Karpas-422 (cell line): ENCODE results near the gene ELL. TPM values are rescaled to one million over a fixed set of nuclear protein-coding genes. Genes with fewer than 3 reads are reported as not detected.
A peak's percentile ranks its signal among the peaks of the same experiment; 100 is the strongest.

Source experiments
- DNase-seq: peaks from one replicate; pipeline ENCODE4 v3.0.0-alpha.2; 2015
- H2AFZ ChIP-seq: fragments of 200-600 bp; sonication (generic); 2 replicates; pipeline ENCODE4 v1.6.1; 2014; ENCODE audit warnings: antibody characterized with exemption, low read length, mixed read lengths
- H3K27ac ChIP-seq: fragments of 200-600 bp; sonication (generic); 2 replicates; pipeline ENCODE4 v1.5.1; 2014; ENCODE audit warnings: mild to moderate bottlenecking, low read length, moderate library complexity
- H3K27me3 ChIP-seq: fragments of 200-600 bp; sonication (generic); 2 replicates; pipeline ENCODE4 v1.6.1; 2014; ENCODE audit warnings: low read length, mixed read lengths
- H3K36me3 ChIP-seq: fragments of 200-600 bp; sonication (generic); 2 replicates; pipeline ENCODE4 v1.6.1; 2014; ENCODE audit warnings: low read length, mixed read lengths; ENCODE audit not compliant: insufficient read depth
- H3K4me1 ChIP-seq: fragments of 200-600 bp; sonication (generic); 2 replicates; pipeline ENCODE4 v1.6.1; 2014; ENCODE audit warnings: mild to moderate bottlenecking, low read length, mixed read lengths
- H3K4me2 ChIP-seq: fragments of 200-600 bp; sonication (generic); 2 replicates; pipeline ENCODE4 v1.6.1; 2014; ENCODE audit warnings: low read length, low read depth, mild to moderate bottlenecking; ENCODE audit not compliant: poor library complexity, severe bottlenecking
- H3K4me3 ChIP-seq: fragments of 200-600 bp; sonication (generic); 2 replicates; pipeline ENCODE4 v1.5.1; 2014; ENCODE audit warnings: mild to moderate bottlenecking, antibody characterized with exemption, low read length, mixed read lengths
- H3K79me2 ChIP-seq: fragments of 200-600 bp; sonication (generic); 2 replicates; pipeline ENCODE4 v1.6.1; 2014; ENCODE audit warnings: mild to moderate bottlenecking, low read length, mixed read lengths
- H3K9ac ChIP-seq: fragments of 200-600 bp; sonication (generic); 2 replicates; pipeline ENCODE4 v1.6.0; 2014; ENCODE audit warnings: low read length
- H3K9me2 ChIP-seq: fragments of 200-600 bp; sonication (generic), shearing (Covaris generic); replicated peaks from 2 replicates; pipeline ENCODE4 v1.6.0; 2014; ENCODE audit warnings: mild to moderate bottlenecking, low read length, moderate library complexity; ENCODE audit not compliant: insufficient read depth
- H3K9me3 ChIP-seq: fragments of 300-700, 200-600 bp; sonication (generic); 2 replicates; pipeline ENCODE4 v1.6.1; 2014; ENCODE audit warnings: low read length, mixed read lengths
- H4K20me1 ChIP-seq: fragments of 200-600 bp; sonication (generic); 2 replicates; pipeline ENCODE4 v1.6.1; 2014; ENCODE audit warnings: mild to moderate bottlenecking, antibody characterized with exemption, low read length, low read depth; ENCODE audit not compliant: insufficient read depth
- total RNA-seq: library from RNA; depleted of rRNA; stranded (reverse); fragments of >200 nt; shearing (Covaris generic); gene quantifications from 2 replicates; pipeline ENCODE4 v1.2.3, GENCODE V29; 2014; ENCODE audit warnings: low replicate concordance

Gene ELL
- total RNA-seq, 1 experiment from 2014 or later = 10.9 TPM

DNA sequence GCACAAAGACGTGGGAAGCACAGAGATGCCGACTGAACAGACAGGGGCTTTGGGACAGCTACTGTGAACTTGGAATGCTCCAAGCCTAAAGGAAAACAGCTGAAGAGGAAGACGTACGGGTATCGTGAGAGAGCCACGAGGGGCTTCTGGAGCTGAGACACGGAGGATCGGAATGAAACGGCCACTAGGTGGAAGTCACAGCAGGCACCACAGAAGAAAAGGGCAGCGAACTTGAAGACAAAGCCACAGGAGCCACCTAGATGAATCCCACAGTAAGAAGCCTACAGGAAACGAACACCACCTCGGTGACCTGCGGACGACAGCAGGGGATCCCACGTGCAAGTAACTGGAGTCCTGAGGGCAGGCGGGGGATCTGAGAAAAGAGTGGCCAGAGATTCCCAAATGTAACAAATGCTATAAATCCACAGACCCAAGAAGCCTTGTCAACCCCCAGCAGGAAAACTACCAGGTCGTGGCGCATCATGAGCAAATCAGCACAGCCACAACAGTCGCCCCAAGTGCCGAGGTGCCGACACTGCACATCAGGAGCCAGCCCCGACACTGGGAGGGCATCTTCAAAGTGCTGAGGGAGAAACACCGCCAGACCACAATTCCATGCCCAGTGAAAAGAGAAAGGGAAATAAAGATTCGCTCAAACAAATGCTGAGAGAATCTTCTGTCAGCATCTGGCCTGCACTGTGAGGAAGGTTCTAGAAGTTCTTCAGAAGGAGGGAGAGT lies 44.7 kb downstream of the ELL start:
- no peak for DNase-seq
- Histone ChIP-seq H3K79me2 (peaks cover 88% of the 10 kb centered on the region), H3K4me2 (no peak overlapping the region)

DNA sequence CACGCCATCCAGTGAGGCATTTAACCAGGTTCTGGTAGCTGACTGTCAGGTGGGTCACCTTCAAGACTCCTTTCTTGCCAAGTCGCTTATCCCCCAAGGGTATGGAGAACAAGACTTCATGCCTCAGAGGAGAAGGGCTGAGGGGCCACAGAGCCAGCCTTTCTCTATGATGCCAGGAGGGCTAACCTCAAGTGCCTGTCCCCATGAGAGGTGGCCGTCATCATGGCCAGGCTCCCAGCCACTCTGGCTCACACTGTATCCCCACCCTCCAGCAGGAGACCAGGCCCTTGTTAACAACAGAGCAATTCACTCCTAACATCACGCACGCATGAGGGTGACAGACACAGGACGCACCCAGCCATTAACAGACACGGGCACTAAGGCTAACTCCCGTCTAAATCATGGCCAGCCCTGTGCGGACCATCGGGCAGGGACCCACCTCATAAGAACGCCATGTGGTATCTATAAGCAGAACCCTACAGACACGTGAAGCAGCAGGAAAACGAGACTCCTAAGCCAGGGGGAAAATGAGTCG lies 45.3 kb downstream of the ELL start:
- Histone ChIP-seq H3K9ac (no peak overlapping the region), H3K27me3 (no peaks in the 10 kb centered on the region), H3K4me3 (no peak overlapping the region), H3K27ac (no peak overlapping the region), H3K36me3 (no peaks in the 10 kb centered on the region), H3K9me2 (no peaks in the 10 kb centered on the region), H3K4me1 (peaks cover 49% of the 10 kb centered on the region), H3K79me2 (peaks cover 82% of the 10 kb centered on the region), H4K20me1 (peaks cover 5% of the 10 kb centered on the region; the same call in 1 of the 2 replicates), H2AFZ (no peak overlapping the region), H3K4me2 (no peak overlapping the region), H3K9me3 (no peaks in the 10 kb centered on the region)
- no peak for DNase-seq

More for the DNA sequence above, 44.7 kb downstream of the ELL start:
- Histone ChIP-seq H3K9me3 (no peaks in the 10 kb centered on the region), H3K27me3 (no peaks in the 10 kb centered on the region), H3K4me1 (peaks cover 49% of the 10 kb centered on the region), H3K9me2 (no peaks in the 10 kb centered on the region), H3K36me3 (no peaks in the 10 kb centered on the region), H3K27ac (no peak overlapping the region), H2AFZ (no peak overlapping the region), H4K20me1 (peaks cover 5% of the 10 kb centered on the region; the same call in 1 of the 2 replicates), H3K9ac (no peak overlapping the region), H3K4me3 (no peak overlapping the region)

- Histone ChIP-seq H3K4me3 (no peak overlapping the region), H3K27ac (no peak overlapping the region), H4K20me1 (peaks cover 5% of the 10 kb centered on the region; the same call in 1 of the 2 replicates), H3K27me3 (no peaks in the 10 kb centered on the region), H3K9me3 (no peaks in the 10 kb centered on the region), H3K4me1 (peaks cover 49% of the 10 kb centered on the region), H3K9me2 (no peaks in the 10 kb centered on the region), H3K9ac (no peak overlapping the region), H3K4me2 (no peak overlapping the region), H2AFZ (no peak overlapping the region), H3K36me3 (no peaks in the 10 kb centered on the region), H3K79me2 (peaks cover 75% of the 10 kb centered on the region)
- DNase-seq = no peak
Observed at GRCh38 chr19:18475762-18476331, 46.0 kb downstream of the ELL start.

- Histone ChIP-seq H3K27ac (no peak overlapping the region), H3K4me2 (no peak overlapping the region), H3K79me2 (peaks cover 67% of the 10 kb centered on the region), H4K20me1 (peaks cover 5% of the 10 kb centered on the region; the same call in 1 of the 2 replicates), H3K9me3 (no peaks in the 10 kb centered on the region), H3K27me3 (no peaks in the 10 kb centered on the region), H3K9me2 (no peaks in the 10 kb centered on the region), H3K9ac (no peak overlapping the region), H3K4me3 (no peak overlapping the region), H3K4me1 (peaks cover 45% of the 10 kb centered on the region), H2AFZ (no peak overlapping the region), H3K36me3 (no peaks in the 10 kb centered on the region)
- DNase-seq = peak; percentile 52
Observed at GRCh38 chr19:18475004-18475453, 46.8 kb downstream of the ELL start.

GRCh38 chr19:18474366-18474887 lies 47.4 kb downstream of the ELL start:
- no peak overlapping the region for H3K27ac ChIP-seq
- H2AFZ ChIP-seq = no peak overlapping the region
- H3K79me2 ChIP-seq = peaks cover 62% of the 10 kb centered on the region
- H4K20me1 ChIP-seq = peaks cover 5% of the 10 kb centered on the region; the same call in 1 of the 2 replicates
- H3K27me3 ChIP-seq = no peaks in the 10 kb centered on the region
- DNase-seq = no peak
- H3K4me3 ChIP-seq = no peak overlapping the region
- H3K9me2 ChIP-seq = no peaks in the 10 kb centered on the region
- H3K4me2 ChIP-seq = no peak overlapping the region
- no peaks in the 10 kb centered on the region for H3K36me3 ChIP-seq
- H3K9ac ChIP-seq = no peak overlapping the region
- peaks cover 39% of the 10 kb centered on the region for H3K4me1 ChIP-seq
- no peaks in the 10 kb centered on the region for H3K9me3 ChIP-seq

- no peak overlapping the region for H3K9ac ChIP-seq
- H3K79me2 ChIP-seq = peaks cover 56% of the 10 kb centered on the region
- no peak overlapping the region for H3K4me2 ChIP-seq
- H3K27me3 ChIP-seq = no peaks in the 10 kb centered on the region
- H3K36me3 ChIP-seq = no peaks in the 10 kb centered on the region
- DNase-seq = no peak
- H3K27ac ChIP-seq = no peak overlapping the region
- H3K4me3 ChIP-seq = no peak overlapping the region
- no peak overlapping the region for H2AFZ ChIP-seq
- no peaks in the 10 kb centered on the region for H3K9me3 ChIP-seq
- no peaks in the 10 kb centered on the region for H3K9me2 ChIP-seq
- peaks cover 5% of the 10 kb centered on the region; the same call in 1 of the 2 replicates for H4K20me1 ChIP-seq
- peaks cover 32% of the 10 kb centered on the region for H3K4me1 ChIP-seq
Observed at GRCh38 chr19:18473706-18474087, 48.2 kb downstream of the ELL start.

DNA sequence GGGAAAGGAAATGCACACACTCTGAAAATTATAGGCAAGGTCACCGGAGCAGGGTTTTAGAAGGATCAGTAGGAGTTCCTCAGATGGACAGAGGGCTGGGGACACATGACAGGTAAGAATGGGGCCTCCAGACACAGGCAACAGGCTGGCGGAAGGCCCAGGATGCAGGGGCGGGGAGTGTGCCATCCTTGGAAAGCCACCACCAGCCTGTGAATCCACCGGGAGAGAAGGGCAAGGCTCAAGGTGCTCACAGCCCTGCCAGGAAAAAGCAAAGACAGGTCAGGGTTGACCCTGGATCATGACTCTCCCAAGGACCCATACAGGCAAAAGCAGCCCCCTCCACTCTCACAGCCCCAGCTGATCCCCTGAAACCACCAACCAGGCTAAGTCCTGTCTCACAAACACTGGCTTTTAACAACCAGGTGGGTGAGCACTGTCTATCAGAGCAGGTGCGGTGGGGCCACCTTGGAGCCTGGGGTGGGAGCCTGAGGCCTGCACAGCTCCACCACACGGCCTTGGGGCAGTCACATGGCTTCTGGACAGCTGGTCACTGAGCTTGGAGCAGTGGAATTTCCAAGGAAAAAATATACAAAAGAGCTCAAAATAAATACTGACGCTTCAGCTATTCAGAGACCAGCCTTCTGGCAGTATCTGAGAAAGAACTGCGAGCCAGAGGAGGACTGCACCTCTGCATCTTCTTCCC lies 48.7 kb downstream of the ELL start:
- Histone ChIP-seq H3K4me1 (peaks cover 27% of the 10 kb centered on the region), H3K9me2 (no peaks in the 10 kb centered on the region), H2AFZ (no peak overlapping the region), H3K36me3 (no peaks in the 10 kb centered on the region), H3K4me2 (no peak overlapping the region), H3K9me3 (no peaks in the 10 kb centered on the region), H4K20me1 (peaks cover 5% of the 10 kb centered on the region; the same call in 1 of the 2 replicates), H3K9ac (0 out of 2 replicates have a peak overlapping the region, but pooled peaks have one; percentile 5), H3K4me3 (no peak overlapping the region), H3K27me3 (no peaks in the 10 kb centered on the region), H3K79me2 (peaks cover 53% of the 10 kb centered on the region), H3K27ac (no peak overlapping the region)
- DNase-seq = no peak
